GM21529 (cell line): ENCODE measurements around the gene C12orf54.
"Not testable (repeated sequence)": the region's sequence is repeated elsewhere in the genome, so short reads cannot be mapped to it uniquely, and the experiment has no call there.

ENCODE experiments used
- ATAC-seq: cut with Tn5 transposase; IDR thresholded peaks from one replicate; pipeline ENCODE4 v1.9.1; 2021; ENCODE audit not compliant: unreplicated experiment

C12orf54 gene

DNA sequence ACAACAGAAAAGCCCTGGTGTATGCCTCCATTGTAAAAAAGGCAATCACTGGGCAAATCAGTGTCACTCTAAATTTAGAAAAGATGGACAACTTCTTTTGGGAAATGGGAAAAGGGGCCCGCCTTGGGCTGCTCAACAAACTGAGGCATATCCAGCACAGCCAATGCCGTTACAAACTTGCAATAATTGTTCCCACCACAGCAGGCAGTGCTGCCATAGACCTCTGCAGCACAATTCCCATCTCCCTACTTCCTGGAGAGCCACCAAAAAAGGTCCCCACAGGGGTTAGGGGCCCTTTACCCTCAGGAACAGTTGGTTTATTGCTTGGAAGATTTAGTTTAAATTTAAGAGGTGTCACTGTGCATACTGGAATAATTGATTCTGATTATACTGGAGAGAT lies 26.7 kb downstream of the C12orf54 start:
- ATAC-seq, result no peak

DNA sequence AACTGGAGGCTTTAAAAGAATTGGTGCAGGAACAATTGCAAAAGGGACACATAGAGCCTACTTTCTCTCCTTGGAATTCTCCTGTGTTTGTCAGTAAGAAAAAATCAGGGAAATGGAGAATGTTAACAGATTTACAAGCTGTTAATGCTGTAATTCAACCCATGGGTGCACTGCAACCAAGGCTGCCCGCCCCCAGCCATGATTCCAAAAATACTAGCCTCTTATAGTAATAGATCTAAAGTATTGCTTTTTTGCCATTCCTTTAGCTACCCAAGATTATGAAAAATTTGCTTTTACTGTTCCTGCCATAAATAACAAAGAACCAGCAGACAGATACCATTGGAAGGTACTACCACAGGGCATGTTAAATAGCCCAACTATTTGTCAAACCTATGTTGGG lies 27.8 kb downstream of the C12orf54 start:
- no peak for ATAC-seq

DNA sequence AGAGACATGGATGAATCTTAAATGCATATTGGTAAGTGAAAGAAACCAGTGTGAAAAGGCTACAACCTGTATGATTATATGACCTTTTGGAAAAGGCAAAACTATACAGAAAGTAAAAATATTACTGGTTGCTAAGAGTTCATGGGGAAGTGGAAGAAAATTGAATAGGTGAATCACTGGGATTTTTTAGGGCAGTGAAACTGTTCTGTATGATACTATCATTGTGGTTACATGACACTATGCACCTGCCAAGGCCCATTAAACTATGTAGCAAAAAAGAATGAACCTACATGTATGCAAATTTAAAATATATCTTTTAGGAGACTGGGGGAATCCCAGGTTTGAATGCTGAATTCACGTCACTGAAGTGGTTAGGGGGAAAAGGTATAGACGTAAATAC lies 30.6 kb downstream of the C12orf54 start:
- peak; percentile 90 for ATAC-seq

DNA sequence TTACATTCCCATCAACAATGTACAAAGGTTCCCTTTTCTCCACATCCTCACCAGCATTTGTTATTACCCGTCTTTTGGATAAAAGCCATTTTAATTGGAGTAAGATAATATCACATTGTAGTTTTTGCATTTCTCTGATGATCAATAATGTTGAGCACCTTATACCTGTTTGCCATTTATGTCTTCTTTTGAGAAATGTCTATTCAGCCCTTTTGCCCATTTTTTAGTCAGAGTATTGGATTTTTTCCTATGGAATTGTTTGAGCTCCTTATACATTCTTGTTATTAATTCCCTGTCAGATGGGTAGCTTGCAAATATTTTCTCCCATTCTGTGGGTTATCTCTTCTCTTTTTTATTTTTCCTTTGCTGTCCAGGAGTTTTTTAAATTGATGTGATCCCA lies 32.4 kb downstream of the C12orf54 start:
- ATAC-seq, result no peak

DNA sequence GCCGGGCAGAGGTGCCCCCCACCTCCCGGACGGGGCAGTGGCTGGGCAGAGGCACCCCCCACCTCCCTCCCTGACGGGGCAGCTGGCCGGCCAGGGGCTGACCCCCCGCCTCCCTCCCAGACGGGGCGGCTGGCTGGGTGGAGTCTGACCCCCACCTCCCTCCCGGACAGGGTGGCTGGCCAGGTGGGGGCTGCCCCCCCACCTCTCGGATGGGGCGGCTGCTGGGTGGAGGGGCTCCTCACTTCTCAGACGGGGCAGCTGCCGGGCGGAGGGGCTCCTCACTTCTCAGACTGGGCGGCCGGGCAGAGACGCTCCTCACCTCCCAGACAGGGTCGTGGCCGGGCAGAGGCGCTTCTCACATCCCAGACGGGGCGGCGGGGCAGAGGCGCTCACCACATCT lies 38.1 kb downstream of the C12orf54 start:
- not testable (repeated sequence) for ATAC-seq

DNA sequence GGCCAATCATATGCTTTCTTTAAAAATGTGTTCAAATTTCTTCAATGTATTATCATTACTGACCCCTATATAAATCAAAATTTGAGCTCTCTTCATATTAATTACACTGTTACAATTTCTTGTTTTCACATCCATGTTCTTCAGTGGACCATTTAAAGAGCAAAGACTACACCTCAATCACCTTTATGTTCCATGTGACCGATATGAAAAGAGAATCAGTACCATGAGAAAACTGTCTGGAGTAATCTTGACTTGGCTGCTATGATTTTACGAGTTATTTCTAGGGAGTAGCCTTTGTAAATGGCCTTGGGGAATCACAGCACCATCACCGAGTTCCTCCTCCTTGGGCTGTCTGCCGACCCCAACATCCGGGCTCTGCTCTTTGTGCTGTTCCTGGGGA lies 43.0 kb downstream of the C12orf54 start, which contains the start of gene OR8S1:
Gene OR8S1 (plus strand): TSS at position 301 of the 400 bp plus-strand sequence. CDS start 0 bp downstream, at position 301.
- ATAC-seq, result no peak

DNA sequence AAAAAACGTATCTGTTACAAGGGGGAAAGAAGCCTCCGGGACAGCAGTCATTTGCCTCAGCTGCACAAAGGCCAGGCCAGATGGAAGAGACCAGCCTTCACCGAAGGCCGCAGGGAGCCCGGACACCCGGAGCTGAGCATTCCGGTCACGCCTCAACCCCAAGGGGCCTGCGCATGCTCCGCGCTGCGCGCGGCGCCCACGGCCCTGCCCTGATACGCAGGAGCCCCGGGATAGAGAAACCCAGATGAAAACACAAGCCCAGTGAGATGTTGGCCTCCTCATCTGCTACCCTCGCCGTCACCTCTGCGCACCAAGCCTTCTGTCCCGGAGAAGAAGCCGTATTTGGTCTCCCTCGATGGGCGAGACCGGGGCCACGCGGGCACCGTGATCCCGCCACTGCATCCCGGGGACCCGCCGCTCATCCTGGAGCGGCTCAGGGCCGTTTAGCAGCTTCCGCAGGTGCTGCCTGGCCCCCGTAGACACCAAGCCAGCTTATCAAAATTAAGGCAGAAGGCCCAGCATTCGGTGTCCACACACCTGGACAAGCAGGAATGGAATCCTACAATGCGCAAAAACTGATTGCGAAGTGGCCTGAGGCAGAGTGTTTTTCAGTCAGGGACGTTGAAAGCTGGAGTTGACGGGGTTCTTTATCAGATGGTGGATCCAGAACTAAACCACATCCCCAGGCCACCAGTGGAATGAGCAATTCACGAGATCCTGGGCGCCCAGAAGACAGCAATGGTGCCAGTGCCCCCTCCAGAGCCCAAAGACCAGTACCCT lies 45.8 kb downstream of the C12orf54 start:
- ATAC-seq, result no peak

DNA sequence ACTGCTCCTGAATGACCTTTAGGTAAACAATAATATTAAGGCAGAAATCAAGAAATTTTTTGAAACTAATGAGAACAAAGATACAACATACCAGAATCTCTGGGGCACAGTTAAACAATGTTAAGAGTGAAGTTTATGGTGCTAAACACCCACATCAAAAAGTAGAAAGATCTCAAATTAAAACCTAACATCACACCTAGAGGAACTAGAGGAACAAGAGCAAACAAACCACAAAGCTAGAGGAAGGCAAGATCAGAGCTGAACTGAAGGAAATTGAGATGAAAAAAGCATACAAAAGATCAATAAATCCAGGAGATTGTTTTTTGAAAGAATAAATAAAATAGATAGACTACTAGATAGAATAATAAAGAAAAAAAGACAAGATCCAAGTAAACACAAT lies 50.3 kb downstream of the C12orf54 start:
- no peak for ATAC-seq

DNA sequence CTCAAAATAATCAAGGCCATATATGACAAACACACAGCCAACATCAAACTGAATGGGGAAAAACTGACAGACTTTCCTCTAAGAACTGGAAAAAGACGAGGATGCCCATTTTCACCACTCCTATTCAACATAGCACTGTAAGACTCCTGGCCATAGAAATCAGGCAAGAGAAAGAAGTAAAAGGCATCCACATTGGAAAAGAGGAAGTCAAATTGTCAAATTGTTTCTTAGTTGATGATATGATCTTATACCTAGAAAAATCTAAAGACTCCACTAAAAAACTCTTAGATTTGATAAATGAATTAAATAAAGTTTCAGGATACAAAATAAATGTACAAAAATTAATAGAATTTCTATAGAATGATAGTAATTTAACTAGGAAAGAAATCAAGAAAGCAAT lies 54.3 kb downstream of the C12orf54 start:
- no peak for ATAC-seq

DNA sequence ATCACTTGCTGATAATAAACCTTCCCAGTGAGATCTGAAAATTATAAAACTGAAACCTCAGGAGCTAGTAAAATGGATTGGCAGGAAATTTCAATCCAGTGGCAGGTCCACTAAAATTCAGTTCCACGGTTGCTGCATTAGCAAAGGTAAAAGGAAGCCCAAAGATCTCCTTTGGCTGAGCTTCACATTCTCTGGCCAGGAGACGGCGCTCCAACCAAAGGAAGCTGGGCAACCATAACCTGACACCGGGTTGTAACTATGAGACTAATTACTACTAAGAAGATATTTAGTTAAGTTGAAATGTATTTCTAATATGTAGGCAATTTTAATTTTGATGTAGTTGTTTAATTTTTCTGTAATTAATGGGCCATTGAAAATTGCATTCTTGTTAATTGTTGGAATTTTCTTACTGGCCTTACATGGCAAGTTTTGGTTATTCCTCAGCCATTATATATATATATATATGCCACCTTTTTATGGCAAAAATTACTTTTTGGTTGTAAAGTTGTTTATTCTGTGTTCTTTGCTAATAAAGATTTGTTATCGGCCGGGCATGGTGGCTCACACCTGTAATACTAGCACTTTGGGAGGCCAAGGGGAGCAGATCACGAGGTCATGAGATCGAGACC lies 60.1 kb downstream of the C12orf54 start:
- ATAC-seq, result no peak

DNA sequence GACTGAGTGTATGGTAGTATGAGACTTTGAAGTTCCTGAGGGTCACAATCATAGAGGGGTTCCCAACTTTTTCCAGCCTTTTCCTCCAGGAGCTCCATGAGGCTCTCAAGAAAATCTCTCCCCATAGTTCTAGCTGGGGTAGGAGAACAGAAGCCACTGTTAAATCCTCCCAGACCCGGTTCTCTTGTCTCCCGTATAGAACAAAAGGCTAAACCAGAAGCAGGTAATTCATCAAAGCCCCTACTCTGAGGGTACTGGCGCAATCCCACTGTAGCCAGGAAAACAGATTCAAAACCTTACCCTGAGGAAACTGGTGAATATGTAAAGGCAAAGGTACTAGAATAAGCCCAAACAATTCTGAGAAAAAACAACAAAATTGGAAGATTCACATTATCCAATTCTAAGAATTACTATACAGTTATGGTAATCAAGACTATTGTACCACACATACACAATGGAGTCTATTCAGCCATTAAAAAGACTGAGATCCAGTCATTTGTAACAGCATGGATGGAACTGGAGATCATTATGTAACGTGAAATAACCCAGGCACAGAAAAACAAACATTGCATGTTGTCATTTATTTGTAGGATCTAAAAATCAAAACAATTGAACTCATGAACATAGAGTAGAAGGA lies 63.7 kb downstream of the C12orf54 start:
- no peak for ATAC-seq
